ENCODE measurements around the gene NKX2-1.

GRCh38 chr14:36509069-36509917, 10.7 kb downstream of the NKX2-1 start:
- TF ChIP-seq POLR2AphosphoS5 (IDR thresholded peaks at IDR 0.05) (no peak), CTCF (IDR thresholded peaks at IDR 0.05; ENCODE audit: poor library complexity, severe bottlenecking) (no peak)
